Measurements from ENCODE around the gene GIT1.
"Not testable (repeated sequence)": the region's sequence is repeated elsewhere in the genome, so short reads cannot be mapped to it uniquely, and the experiment has no call there.

GIT1 gene

GRCh38 chr17:29567554-29568330 is 21.7 kb downstream of the GIT1 start:
- peak; percentile 54 to 84 (median 71) for DNase-seq

GRCh38 chr17:29567304-29567553 is 22.2 kb downstream of the GIT1 start:
- DNase-seq: no peak

- peak; percentile 87 to 95 (median 91) for DNase-seq
Observed at GRCh38 chr17:29566473-29567303, 22.8 kb downstream of the GIT1 start, which contains the start of gene ABHD15. Gene ABHD15, minus strand, starts transcription at chr17:29567037. Its CDS starts 71 bp downstream, at chr17:29566966.

GRCh38 chr17:29565643-29566472 is 23.6 kb downstream of the GIT1 start:
- peak; percentile 15 to 67 (median 42) for DNase-seq

- no peak for DNase-seq
Observed at GRCh38 chr17:29563816-29564215, 25.6 kb downstream of the GIT1 start.

- DNase-seq: peak in 3 of 4 experiments; percentile 18 to 36 (median 18)
Observed at GRCh38 chr17:29562615-29563014, 26.8 kb downstream of the GIT1 start.

DNA sequence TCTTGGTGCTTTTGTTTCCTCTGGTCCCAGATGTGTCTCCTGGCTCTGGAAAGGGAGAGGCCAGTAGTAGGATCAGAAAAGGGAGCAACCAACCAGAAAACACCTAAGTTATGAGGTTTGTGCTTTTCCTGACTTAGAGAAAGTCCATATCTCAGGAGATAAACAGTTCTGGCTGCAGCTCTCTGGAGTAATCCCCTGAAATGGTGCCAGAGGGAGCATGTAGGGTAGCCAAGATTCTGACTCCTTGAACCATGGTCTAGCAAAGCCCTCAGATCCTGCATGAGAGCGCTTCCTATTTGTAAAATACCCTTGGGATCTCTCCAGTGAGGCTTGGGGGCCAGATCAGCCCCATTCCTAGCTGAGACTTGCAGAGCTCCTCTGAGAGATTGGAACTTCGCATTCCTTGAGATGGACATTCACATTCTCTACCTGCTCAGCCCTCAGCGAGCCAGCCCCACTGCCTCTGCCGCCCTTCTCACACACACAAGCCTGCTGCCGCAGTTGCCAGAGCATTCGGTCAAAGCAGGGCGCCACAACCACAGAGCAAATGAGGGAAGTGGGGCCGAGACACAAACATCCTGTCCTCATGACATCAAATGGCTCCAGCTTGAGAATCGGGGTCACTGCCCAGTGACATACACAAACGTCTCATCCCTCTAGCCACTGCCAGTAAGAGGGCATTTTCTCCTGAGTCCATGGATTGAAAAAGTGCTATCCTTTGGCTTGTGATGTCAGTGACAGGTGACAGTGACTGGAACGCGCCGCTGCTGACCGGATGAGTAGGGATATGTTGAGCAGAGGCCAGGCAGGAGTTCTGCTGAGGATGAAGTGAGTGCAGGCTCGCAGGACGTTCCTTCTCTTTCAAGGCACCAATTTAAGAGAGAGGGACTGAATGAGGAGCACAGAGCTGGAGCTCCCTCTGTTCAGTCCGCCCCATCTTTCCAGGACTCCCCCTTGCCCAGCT is 27.6 kb downstream of the GIT1 start:
- peak; percentile 75 to 85 (median 82) for DNase-seq

GRCh38 chr17:29560316-29560715 is 29.1 kb downstream of the GIT1 start:
- DNase-seq: peak; percentile 65 to 87 (median 77)

DNA sequence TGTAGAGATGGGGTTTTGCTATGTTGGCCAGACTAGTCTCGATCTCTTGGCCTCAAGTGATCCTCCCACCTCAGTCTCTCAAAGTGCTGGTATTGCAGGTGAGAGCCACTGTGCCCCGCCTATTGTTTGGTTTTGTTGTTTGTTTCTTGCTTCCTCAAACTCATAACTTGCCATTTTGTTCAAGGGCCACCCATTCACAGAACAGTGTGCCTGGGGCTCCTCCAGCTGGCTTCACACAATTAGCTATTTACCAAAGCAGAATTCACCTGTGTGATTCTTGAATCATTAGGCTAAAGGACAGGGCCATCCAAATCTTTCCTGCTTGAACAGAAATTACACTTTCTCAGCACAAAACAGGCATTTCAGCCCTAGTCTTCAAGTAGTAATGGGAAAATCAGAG is 29.8 kb downstream of the GIT1 start:
- DNase-seq: no peak

DNA sequence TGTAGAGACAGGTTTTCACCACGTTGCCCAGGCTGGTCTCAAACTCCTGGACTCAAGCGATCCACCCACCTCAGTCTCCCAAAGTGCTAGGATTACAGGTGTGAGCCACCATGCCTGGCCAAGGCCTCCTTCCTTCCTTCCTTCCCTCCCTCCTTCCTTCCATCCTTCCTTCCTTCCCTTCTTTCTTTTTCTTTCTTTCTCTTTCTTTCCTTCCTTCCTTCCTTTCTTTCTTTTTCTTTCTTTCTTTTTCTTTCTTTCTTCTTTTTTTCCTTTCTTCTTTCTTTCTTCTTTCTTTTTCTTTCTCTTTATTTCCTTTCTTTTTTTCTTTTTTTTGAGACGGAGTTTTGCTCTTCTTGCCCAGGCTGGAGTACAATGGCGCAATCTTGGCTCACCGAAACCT is 31.3 kb downstream of the GIT1 start:
- DNase-seq: not testable (repeated sequence)

DNA sequence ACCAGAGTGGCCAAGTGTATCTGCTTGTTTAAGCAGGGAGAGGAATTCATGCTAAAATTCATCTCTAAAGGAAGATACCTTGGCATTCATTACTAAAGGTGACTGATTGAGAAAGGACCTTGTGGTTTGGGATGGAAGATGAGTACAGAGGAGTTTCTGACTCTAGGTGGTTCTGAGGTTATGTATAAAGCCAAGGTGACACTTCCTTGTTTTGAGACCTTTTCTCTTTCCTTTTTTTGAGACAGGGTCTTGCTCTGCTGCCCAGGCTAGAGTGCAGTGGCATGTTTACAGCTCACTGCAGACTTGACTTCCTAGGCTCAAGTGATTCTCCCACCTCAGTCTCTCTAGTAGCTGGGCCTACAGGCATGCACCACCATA is 31.7 kb downstream of the GIT1 start:
- no peak for DNase-seq

GRCh38 chr17:29557085-29557738 is 32.2 kb downstream of the GIT1 start:
- DNase-seq: no peak

- no peak for DNase-seq
Observed at GRCh38 chr17:29555840-29556239, 33.6 kb downstream of the GIT1 start.

GRCh38 chr17:29549177-29549923 is 40.1 kb downstream of the GIT1 start:
- no peak for DNase-seq

GRCh38 chr17:29546830-29547229 is 42.6 kb downstream of the GIT1 start:
- DNase-seq: no peak

GRCh38 chr17:29546085-29546484 is 43.4 kb downstream of the GIT1 start:
- DNase-seq: no peak

DNA sequence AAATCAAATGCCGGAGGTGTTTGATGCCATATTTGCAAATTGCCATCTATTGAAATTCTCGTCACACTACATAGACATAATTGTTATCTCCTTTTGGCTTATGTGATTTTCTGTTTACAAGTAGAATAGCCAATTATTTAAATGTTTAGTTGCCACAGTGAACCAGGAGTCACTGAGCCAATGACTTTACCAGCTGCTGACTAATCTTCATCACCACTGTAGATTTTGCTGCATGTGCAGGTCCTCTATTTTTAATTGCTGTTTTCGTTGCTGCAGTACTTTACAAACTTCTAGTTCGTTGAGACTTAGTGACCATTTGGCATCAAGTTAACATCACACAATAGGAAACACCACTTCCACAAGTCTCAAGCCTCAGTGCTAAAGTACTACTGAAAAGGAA is 45.4 kb downstream of the GIT1 start:
- no peak for DNase-seq

GRCh38 chr17:29533976-29534375 is 55.5 kb downstream of the GIT1 start:
- DNase-seq: no peak

DNA sequence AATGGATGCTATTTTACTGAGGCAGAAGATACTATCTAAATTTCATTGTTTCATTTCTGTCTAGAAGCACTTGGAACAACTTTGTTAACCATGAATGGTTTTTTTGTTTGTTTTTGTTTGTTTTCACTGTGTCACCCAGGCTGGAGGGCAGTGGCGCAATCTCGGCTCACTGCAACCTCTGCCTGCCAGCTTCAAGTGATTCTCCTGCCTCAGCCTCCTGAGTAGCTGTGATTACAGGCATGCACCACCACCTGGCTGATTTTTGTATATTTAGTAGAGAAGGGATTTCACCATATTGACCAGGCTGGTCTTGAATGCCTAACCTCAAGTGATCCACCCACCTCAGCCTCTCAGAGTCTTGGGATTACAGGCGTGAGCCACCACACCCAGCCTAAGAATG is 63.1 kb downstream of the GIT1 start:
- DNase-seq: no peak

DNA sequence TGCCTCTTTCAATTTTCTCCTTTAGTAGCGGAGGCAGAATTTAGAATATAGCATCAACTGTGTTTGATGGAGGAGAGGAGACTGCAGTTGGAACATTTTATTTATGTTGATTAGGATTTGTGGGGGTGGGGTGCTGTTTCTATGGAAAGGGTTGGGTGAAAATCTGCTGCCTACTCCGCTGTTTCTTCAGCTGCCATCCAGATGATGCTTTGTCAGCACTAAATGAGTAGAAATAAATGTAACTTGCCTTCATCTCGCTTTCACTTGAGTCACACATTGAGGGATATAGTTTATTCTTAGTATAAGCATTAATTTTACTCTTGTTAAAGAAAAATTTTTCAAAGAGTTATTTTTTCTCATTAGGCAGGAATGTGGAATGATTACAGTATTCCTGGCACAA is 64.8 kb downstream of the GIT1 start:
- no peak for DNase-seq
